ENCODE data around the gene CDK6. TPM values are rescaled to one million over a fixed set of nuclear protein-coding genes. Genes with fewer than 3 reads are reported as not detected.

CDK6 gene
- total RNA-seq, 1 donor from 2014 or later, result 7.3 TPM

DNA sequence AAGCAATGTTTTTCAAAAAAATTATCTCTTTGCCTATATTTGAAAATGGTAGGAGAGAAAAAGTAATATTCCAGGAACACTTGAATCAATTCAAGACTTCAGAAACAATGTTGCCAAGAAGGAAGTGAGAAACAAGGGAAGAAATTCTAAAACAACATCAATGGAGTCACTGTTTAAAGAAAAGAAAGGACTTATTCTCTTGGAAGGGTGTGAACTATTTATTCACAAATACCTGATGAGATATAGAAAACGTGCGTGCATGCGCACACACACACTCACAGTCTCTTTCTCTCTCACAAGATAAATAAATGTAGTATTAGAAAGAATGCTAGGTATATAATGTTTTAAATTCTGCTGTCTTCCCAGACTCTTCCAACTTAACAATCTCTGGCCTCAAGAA is 128.9 kb downstream of the CDK6 start:
- intact Hi-C loops (cut with DNase I), result no loop called here
- H3K27me3 ChIP-seq, result no peaks in the 10 kb centered on the region
- no peaks in the 10 kb centered on the region for H3K9me3 ChIP-seq
- H3K27ac ChIP-seq, result no peak overlapping the region
- no peak for TF ChIP-seq CTCF (IDR thresholded peaks at IDR 0.05)
- no peaks in the 10 kb centered on the region for H3K4me1 ChIP-seq
- no peak for DNase-seq (ENCODE audit: low spot score in 2 of 2)
- H3K4me3 ChIP-seq, result no peak overlapping the region
- H3K36me3 ChIP-seq, result no peaks in the 10 kb centered on the region

DNA sequence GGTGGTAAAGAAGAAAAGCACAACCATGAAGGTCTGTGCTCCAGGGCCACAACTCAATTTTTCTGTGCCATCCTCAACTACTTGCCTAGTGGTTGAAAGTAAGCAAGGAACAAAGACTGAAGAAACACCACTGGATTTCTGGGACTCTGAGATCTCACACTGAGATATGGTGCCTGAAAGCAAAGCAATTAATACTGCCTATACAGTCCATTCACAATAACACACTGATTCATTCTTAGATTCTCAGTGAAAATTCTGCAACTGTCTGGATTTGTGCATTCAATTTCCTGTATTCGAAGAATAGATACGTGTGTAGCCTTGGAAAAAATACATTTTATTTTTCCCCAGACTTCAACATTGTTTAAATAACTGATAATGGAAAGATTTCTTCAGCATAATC is 129.8 kb downstream of the CDK6 start:
- H3K9me3 ChIP-seq, result no peaks in the 10 kb centered on the region
- H3K27me3 ChIP-seq, result no peaks in the 10 kb centered on the region
- intact Hi-C loops (cut with DNase I), result no loop called here
- H3K27ac ChIP-seq, result no peak overlapping the region
- H3K4me1 ChIP-seq, result no peaks in the 10 kb centered on the region
- no peaks in the 10 kb centered on the region for H3K36me3 ChIP-seq
- no peak overlapping the region for H3K4me3 ChIP-seq
- no peak for TF ChIP-seq CTCF (IDR thresholded peaks at IDR 0.05)
- no peak for DNase-seq (ENCODE audit: low spot score in 2 of 2)

GRCh38 chr7:92705831-92706230 is 130.5 kb downstream of the CDK6 start:
- Histone ChIP-seq H3K9me3 (no peaks in the 10 kb centered on the region), H3K4me3 (no peak overlapping the region), H3K27ac (no peak overlapping the region), H3K4me1 (no peaks in the 10 kb centered on the region), H3K27me3 (no peaks in the 10 kb centered on the region), H3K36me3 (no peaks in the 10 kb centered on the region)
- intact Hi-C loops (cut with DNase I), result no loop called here
- no peak for DNase-seq (ENCODE audit: low spot score in 2 of 2)
- no peak for TF ChIP-seq CTCF (IDR thresholded peaks at IDR 0.05)

DNA sequence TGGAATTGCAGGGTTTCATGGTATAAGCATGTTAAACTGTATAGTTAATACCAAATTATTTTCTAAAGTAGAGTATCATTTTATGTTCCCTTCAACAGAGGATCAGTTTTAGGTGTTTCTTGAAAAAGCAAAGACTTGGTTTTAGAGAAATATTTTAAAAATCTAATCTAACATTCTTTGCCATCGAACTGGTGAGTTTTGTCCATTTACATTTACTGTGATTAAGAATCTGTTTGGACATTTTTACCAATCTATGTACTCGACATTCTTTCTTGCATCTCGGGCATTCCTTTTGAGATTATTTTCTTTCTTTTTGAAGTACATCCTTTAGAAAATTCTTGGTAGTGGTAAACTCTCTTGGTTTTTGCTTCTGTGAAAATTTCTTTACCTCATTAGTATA is 131.5 kb downstream of the CDK6 start:
- H3K36me3 ChIP-seq, result no peaks in the 10 kb centered on the region
- no peak for TF ChIP-seq CTCF (IDR thresholded peaks at IDR 0.05)
- DNase-seq (ENCODE audit: low spot score in 2 of 2), result no peak
- H3K9me3 ChIP-seq, result no peaks in the 10 kb centered on the region
- no peak overlapping the region for H3K4me3 ChIP-seq
- intact Hi-C loops (cut with DNase I), result no loop called here
- H3K4me1 ChIP-seq, result no peaks in the 10 kb centered on the region
- no peak overlapping the region for H3K27ac ChIP-seq
- no peaks in the 10 kb centered on the region for H3K27me3 ChIP-seq

DNA sequence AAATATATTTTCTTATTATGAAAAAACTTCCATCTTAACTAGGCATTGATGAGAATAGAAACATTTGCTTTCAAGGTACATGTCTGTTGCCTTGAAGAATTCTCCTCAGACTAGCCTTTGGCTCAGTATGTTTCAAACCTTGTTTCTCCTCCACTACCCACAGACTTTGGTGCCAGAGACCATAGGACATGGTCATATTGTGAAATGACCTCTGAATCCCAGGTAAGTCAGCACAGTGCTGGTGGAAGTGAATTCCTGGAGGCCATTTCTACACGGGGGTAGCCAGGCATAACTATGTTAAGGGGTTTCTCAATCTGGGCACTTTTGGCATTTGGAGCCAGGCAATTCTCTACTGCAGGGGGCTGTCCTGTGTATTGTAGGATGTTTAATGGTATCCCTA is 133.8 kb downstream of the CDK6 start:
- no peaks in the 10 kb centered on the region for H3K36me3 ChIP-seq
- TF ChIP-seq CTCF (IDR thresholded peaks at IDR 0.05), result no peak
- H3K27ac ChIP-seq, result no peak overlapping the region
- no peak for DNase-seq (ENCODE audit: low spot score in 2 of 2)
- H3K4me3 ChIP-seq, result no peak overlapping the region
- intact Hi-C loops (cut with DNase I), result no loop called here
- H3K4me1 ChIP-seq, result peaks cover 0 to 7% of the 10 kb centered on the region in 2 donors
- no peaks in the 10 kb centered on the region for H3K9me3 ChIP-seq
- H3K27me3 ChIP-seq, result no peaks in the 10 kb centered on the region

GRCh38 chr7:92699966-92700514 is 136.3 kb downstream of the CDK6 start:
- TF ChIP-seq CTCF (IDR thresholded peaks at IDR 0.05), result no peak
- Histone ChIP-seq H3K4me1 (peaks cover 0 to 15% of the 10 kb centered on the region in 2 donors), H3K27ac (no peak overlapping the region), H3K4me3 (no peak overlapping the region), H3K36me3 (no peaks in the 10 kb centered on the region), H3K27me3 (no peaks in the 10 kb centered on the region), H3K9me3 (no peaks in the 10 kb centered on the region)
- intact Hi-C loops (cut with DNase I), result no loop called here
- DNase-seq (ENCODE audit: low spot score in 2 of 2), result no peak

Data from ascending aorta (tissue), 2 donors.